Measurements from ENCODE around the gene JMJD6.
A peak's percentile ranks its signal among the peaks of the same experiment; 100 is the strongest.
"Not testable (repeated sequence)": the region's sequence is repeated elsewhere in the genome, so short reads cannot be mapped to it uniquely, and the experiment has no call there.

JMJD6 gene

DNA sequence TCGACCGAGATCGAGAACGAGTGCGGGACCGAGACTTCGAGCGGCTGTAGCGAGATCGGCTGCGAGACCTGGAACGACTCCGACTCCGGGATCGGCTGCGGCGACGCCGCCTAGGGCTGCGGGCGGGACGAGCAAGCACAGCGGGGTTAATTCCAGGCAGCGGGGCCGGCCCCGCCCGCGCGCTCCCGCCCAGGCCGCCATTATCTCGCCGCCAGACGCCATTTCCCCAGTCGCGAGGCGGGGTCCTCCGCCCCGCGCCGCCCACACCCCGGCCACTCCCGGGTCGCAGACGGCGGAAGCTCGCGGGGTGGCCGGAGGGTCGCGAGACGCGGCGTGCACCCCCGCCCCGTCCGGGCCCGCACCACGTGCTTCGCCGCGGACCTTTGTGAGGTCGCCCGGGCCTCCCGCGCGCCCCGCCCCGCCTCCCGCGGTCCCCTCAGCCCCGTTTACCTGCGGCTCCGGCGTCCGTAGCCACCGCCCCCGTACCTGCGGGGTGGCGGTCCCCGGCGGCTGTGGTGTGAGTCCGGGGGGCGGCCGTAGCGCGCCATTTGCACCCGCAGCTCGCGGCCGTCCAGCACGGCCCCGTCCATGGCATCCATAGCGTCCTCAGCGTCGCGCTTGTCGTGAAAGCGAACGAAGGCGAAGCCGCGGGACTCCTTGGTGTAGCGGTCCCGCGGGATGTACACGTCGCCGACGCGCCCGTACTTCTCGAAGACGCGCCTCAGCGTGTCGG, 10.1 kb upstream of the JMJD6 start:
- peak; percentile 86 for DNase-seq

DNA sequence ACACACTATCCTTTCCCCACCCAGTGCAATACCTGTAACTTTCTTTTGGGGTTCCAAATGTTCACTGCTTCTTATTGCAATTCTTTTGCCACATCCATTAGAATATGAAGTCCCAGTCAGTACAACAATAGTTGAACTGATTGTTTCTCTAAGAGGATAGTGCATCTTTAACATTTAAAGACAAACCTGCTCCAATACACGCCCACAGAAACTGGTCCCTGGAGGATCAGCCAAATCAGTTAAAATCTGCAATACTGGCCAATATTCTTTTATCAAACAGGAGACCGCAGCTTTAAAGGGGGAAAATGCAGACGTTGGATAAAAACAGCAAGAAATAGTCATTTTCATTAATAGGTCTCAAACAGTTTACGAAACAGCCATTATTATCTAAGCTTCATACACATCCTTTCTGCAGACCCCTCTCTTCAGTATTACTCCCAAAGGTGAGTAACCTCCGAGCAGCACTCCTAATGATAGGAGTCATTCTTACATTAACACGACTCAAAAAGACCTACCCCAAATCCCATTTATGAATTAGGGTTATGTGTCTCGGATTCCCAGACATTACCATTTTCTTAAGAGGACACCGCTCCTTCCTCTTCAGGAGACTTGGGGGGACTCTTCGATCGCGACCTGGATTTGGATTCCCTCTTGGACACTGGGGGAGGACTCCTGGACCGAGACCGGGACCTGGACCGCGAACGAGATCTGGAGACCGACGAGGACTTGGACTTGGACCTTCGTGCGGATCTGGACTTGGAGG, 9.4 kb upstream of the JMJD6 start:
- no peak for DNase-seq

DNA sequence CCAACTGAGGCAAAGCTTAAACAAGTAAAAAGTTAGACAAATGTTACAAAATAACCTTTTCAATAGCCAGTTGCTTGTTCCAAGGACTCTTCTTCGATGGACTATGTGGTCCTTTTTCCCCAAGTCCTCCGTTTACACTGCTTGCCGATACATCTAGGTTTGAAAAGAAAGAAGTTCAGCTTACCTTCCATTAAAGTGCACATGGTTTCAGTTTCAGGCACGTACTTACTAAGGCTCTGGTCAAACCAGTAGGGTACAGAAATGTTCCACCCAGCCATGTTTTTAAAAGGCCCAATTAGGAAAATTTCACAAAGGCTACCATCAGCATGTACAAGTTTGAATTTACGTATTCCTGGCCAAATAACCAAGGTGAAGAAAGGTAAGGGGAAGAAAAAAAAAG, 8.6 kb upstream of the JMJD6 start:
- no peak for DNase-seq

DNA sequence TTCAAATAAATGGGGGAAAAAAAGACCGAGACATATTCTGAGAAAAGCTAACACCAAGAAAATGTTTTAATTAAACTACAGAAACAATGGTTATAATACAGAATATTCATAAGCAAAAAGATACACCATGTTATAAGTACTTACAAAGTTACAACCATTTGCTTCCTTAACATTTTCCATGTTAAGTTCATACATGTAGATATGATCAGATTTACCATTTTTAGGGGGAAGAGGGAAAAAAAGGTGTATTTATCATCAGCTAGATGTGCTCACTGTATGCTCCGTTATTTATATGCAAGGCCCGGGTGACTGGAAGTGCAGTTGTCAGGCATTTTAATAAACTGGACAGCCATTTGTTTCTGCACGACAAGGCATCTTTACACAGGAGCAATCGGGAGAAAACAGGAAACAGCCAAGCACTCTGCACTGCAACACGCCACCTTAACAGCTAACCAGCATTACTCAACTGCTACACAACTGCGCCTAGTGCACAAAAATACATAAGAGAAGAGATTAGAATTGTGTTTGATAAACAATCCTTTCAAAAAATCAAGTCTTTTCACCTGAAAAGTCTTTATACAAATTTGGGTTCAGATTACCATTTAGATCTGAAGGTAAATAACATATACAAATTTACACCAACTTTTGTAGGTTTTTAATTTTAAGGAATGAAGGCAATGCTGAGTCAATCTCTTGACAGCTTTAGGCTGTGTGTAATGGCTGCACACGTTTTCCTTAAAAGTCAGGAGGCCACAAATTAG, 7.9 kb upstream of the JMJD6 start:
- no peak for DNase-seq

DNA sequence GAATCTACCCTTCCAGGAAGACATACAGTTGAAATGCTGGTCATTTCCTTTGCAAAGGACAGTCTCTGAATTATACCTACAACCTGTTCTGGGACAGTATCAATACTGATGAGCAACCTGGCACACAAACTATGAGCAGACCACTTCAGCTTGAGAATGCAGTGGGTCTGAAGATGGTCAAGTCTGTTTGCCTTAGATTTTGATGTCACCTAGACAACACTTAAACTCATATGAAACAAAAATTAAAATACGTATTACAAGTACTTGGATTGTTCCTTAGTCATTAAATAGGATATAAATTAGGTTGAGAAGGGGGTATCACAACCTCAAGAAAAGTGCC, 7.2 kb upstream of the JMJD6 start:
- no peak for DNase-seq

DNA sequence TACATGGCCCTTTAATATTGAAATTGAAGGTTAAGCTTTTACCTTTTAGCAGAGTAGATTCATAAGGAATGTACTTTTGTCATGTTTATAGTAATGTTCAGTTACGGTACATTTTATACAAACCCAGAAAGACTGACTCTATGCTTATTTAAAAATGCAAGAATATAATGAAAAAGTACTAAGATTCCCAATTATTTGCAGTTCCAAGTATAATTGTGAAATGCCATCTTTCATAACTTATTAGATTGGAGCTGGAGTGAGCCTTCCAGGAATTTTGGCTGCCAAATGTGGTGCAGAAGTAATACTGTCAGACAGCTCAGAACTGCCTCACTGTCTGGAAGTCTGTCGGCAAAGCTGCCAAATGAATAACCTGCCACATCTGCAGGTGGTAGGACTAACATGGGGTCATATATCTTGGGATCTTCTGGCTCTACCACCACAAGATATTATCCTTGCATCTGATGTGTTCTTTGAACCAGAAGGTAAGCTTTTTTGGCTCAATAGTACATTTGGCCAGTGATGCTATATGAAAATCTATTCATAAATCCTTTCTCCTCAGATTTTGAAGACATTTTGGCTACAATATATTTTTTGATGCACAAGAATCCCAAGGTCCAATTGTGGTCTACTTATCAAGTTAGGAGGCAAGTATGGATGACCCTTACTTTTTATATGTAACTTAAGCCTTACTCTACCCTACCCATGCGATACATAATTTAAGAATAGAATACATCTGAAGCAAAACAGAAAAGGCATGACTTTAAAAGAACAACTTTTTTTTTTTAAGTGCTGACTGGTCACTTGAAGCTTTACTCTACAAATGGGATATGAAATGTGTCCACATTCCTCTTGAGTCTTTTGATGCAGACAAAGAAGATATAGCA, 6.6 kb upstream of the JMJD6 start:
- DNase-seq, result no peak

DNA sequence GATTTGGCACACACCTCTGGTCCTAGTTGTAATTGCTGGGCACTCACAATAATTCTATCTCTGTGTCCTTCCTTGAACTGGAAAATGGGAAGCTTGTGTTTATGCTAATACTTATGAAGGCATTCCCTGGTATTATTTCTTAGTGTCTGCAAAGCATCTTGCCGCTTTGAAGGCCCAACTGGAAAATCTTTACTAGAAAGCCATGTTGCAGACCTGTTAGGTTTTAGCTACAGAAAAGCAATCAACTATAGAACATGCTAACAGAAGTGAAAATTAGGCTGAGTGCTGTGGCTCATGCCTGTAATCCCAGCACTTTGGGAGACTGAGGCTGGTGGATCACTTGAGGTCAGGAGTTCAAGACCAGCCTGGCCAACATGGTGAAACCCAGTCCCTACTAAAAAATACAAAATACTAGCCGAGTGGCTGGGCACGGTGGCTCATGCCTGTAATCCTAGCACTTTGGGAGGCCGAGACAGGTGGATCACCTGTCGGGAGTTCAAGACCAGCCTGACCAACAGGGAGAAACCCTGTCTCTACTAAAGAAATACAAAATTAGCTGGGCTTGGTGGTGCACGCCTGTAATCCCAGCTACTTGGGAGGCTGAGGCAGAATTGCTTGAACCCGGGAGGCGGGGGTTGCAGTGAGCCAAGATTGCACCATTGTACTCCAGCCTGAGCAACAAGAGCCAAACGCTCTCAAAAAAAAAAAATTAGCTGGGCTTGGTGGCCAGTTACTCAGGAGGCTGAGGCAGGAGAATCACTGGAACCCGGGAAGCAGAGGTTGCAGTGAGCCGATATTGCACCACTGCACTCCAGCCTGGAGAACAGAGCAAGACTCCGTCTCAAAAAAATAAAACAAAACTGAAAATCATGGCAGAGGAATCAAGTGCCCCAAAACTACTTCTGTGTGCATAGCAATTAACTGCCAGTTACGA, 5.7 kb upstream of the JMJD6 start:
- not testable (repeated sequence) for DNase-seq

DNA sequence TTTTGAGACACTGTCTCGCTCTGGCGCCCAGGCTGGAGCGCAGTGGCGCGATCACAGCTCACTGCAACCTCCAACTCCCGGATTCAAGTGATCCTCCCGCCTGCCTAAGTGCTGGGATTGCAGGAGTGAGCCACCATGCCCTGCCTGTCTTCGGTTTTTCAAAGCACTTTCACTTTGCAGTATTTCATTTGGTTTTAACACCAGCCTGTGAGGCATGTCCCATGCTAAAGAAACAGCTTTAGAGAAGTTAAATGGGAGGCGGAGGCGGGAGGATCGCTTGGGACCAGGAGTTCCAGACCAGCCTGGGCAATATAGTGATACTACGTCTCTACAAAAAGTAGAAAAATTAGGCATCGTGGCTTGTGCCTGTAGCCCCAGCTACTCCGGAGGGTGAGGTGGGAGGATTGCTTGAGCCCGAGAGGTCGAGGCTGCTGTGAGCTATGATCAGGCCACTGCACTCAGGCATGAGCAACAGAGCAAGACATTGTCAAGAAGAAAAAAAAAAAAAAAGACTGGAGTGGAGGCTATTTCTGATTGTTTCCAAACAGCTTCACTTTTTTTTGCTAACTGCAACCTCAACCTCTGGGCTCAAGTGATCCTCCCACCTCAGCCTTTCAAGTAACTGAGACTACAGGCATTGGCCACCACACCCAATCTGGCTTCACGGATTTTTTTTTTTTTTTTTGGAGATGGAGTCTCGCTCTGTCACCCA, 1.5 kb upstream of the JMJD6 start:
- no peak for DNase-seq

DNA sequence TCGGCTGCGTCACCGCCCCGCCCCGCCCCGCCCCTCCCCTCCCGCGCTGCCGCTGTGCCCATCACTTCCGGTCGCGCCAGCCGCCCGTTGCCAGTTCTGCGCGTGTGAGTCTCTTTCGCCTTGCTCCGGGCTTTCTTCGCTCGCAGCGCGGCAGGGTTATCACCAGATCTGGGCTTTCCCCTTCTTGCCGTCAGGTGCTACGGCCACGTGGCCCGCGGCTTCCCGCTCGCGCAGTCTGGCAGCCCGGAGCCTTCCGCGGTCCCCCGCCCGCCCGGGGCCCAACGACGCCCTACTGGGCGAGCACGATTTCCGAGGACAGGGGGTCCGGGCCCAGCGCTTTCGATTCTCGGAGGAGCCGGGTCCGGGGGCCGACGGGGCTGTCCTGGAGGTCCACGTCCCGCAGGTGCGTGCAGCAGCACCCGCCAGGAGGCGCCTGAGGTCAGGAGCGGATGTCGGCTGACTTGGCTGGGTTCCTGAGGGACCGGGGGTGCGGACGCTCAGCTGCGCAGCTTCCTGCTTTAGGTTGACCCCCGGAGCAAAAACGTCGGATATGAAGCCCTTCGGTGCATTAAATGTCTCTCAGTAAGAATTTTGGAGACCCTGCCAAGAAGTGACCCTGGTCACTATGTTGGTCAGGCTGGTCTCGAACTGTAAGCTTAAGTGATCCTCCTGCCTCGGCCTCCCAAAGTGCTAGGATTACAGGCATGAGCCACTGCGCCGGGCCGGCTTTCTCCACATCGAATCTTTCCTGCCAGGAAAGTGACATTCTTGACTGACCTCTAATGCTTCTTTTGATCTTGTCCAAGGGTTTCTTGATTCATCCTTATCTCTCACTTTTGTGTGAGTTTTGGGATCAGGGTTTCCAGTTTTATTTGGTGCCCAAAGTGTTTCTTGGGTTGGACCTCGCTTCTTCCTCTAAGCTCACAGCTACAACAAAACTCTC, 641 bp upstream of the JMJD6 start, which contains the start of gene METTL23:
METTL23 (plus strand) TSS at position 64 of the 943 bp plus-strand sequence. CDS start 2,872 bp downstream, outside the sequence.
- DNase-seq, result peak; percentile 87

DNA sequence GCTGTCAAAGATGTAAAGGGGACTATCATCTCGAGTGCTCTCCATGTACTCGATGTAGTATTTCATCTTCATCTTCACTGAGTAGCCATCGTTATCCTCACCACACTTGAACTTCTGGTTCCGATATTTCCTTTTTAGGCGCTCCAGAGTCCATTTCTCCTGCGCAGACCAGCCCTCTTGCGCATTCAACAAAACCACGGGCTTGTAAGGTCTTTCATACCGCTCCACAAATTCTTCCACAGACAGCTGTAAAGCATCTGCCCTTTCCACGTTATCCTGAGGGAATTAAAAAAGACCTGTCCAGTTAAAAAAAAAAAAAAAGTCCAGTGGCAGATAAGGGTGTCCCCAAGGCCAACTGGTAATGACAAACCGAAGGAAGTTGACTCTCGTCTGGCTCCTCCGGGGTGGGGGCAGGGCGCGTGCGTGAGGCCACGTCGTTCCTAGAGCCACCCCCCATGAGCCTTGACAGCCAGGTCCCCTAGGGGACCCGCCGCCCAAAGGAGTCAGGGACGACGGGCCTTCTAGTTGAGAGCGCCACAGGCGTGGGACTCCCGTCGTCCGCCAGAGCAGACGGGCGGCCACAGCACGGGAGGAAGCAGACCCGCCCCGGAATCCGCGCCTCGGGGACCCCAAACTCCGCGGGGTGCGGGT, 701 bp downstream of the JMJD6 start:
- DNase-seq, result no peak

DNA sequence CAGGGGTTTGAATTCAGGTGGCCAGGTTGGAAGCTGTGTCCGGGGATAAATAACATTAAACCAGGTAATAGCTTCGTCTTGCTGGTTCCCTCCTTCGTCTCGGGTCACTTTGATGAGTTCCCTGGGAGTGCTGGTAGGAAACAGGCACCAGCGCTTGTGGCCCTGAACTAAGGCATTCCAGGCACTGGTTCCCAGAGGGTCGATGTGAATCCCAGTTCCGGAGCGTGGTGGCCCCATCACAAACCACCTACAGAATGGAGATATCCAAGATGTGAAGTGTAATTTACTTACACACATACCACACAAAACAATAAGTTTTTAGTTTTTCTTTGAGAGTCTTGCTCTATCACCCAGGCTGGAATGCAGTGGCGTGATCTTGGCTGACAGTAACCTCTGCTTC, 2.6 kb downstream of the JMJD6 start:
- no peak for DNase-seq

DNA sequence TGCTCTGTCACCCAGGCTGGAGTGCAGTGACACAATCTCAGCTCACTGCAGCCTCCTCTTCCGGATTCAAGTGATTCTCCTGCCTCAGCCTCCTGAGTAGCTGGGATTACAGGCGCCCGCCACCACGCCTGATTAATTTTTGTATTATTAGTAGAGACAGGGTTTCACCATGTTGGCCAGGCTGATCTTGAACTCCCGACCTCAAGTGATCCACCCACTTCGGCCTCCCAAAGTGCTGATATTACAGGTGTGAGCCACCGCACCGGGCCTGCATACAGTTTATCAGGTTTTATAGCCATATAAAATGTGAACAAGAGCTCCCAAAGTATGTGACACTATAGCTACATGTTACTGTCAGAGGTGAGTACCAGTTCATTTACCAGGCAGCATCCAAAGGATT, 3.4 kb downstream of the JMJD6 start:
- DNase-seq, result not testable (repeated sequence)

DNA sequence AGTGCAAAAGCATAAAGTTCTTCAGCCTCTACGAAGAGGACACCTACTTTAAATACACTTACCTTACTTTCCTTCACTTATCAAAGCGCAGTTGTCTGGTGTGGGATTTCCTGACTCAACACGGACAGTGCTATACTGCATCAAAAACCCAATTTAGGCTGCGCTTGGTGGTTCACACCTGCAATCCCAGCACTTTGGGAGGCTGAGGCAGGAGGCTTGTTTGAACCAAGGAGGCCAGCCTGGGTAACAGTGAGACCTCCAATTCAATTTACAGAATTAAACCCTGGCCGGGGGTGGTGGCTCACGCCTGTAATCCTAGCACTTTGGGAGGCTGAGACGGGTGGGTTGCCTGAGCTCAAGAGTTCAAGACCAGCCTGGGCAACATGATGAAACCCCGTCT, 4.1 kb downstream of the JMJD6 start:
- no peak for DNase-seq

DNA sequence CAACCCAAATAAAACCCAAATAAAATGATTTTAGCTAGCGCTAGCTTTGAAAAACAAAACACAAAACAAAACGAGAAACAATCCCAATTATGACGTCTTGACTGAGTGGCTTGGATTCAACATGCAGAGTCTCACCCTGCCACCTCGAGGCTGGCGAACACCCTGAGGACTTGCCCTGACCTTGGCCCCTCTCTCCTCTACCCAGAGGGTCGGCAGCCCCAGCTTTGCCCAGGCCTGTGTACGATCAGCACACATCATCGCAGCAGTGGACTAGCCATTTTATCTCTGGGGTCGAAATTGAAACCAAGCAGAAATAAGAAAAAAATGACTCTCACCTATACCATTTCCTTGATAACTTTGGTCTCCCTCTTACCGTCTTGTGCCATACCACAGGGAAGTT, 4.9 kb downstream of the JMJD6 start:
- no peak for DNase-seq

DNA sequence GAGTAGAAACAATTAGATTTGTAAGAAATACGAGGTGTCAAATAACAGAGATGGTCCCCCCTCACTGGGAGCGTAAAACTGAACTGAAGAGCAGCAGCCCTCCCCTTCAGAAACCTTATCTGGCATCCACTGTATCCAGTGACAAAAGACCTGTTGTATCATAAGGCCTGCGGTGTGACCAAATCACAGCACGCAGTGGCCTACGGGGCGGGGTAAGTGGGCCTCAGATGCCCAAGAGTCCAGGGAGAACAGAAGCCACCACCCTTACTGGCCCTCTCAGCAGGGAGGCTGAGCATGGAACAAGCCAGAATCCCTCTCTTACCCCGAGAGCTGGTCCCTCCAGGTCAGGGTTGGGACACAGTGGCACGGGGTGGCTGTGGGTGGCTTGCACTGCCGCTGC, 5.5 kb downstream of the JMJD6 start:
- no peak for DNase-seq

DNA sequence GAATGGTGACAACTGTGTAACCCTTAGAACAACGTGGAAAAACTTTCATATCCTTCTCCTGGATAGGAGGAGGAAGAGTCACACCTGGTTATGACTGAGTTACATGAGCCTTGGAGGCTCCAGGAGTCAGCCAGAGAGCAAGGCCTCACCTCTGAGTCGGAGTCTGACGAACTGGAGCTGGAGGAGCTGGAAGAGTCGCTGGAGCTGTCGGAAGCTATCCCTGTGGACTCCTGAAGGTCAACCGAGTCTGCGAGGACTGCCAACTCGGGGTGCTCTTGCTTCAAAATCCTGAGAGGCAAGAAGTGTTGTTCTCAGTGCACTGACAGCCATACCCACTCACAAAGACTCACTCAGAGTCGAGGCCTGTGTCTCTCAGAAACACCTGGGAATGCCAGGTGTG, 6.2 kb downstream of the JMJD6 start:
- DNase-seq, result no peak

DNA sequence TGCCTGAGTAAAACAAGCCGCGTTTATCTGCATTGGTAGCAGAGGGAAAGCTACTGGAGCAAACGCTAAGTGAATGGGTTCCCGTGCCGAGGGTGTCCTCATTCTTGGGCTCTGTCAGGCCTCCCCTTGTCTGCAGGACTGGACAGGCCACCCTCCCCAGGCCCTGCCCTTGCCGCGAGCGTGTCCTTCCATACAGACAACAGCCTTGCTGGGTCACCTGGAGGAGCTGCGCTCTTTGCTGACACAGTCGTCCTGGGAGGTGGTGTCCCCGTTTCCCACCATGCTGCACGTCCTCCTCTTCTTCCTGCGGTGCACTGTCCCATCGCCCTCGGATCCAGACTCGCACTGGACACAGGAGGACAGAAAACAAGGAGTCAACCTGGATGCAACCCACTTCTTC, 7.9 kb downstream of the JMJD6 start:
- DNase-seq, result no peak

DNA sequence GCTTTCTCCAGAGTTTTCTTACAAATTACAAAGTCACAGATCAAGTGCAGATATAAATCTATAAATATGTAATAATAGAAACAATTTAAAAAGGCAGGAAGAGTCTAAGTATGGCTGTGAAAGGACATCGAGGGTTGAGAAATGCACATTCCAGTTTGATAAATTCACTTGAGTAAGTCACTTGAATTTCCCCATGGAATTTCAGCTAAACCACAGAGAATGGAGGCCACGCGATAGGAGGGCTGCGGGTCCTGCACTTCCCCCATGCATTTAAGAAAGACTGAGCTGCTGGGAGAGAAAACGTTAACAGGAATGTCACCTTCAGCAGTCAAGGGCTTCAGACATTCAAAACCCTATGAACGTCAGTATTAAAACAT, 9.6 kb downstream of the JMJD6 start:
- DNase-seq, result no peak

DNA sequence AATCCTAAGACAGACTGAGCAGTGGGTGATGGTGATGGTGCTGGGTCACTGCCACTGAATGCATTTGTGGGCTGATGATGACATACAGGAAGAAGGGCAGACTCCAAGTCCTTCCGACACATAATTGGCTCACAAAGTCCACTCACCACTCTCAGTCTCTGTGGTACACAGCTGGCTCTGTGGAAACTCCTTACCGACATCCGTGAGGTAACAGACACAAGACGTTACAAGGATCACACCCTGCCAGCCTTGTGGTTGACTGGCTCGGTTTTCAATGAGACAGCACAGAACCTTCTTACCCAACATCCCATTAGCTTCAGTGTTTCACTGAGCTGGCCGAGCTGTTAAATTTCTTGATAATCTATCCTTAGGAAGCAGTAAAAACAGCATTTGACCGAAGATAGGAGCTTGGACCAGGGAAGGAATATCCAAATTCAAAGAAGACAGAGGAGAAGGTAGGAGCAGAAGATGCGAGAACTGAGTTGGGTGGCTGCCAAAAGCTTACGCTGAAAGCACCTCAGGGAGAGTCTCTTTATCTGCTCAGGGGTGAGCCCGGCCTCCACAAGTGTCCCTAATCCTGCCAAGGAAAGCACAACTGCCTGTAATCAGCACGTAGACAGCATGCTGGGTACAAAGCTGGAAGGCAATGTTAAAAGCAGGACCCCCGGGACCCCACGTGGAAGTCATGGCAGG, 10.1 kb downstream of the JMJD6 start:
- no peak for DNase-seq

Data from right forelimb (tissue), 1 donor.